HepG2 (cell line): ENCODE measurements around the gene BCL6B. TPM values are rescaled to one million over a fixed set of nuclear protein-coding genes. Genes with fewer than 3 reads are reported as not detected.

Experiments
- FLYWCH1 ChIP-seq: sonication (generic); formaldehyde crosslinking; IDR thresholded peaks from 2 replicates; pipeline ENCODE4 v1.8.1; 2023; ENCODE audit warnings: mild to moderate bottlenecking, missing genetic modification reagents
- FOXO1 ChIP-seq: sonication (generic); formaldehyde crosslinking; IDR thresholded peaks from 2 replicates; pipeline ENCODE4 v1.4.0; 2020; ENCODE audit warnings: missing genetic modification reagents
- GZF1 ChIP-seq: sonication (generic); formaldehyde crosslinking; IDR thresholded peaks from 2 replicates; pipeline ENCODE4 v1.5.1; 2020; ENCODE audit warnings: mild to moderate bottlenecking, missing genetic modification reagents
- HDAC6 ChIP-seq: fragments of 200-600 bp; sonication (generic); IDR thresholded peaks from 2 replicates; pipeline ENCODE4 v1.7.0; 2017; ENCODE audit warnings: mild to moderate bottlenecking, antibody characterized with exemption, low read length, low read depth
- HMGA1 ChIP-seq: sonication (generic); formaldehyde crosslinking; conservative IDR thresholded peaks from 2 replicates; pipeline ENCODE4 v1.4.0; 2020; ENCODE audit warnings: missing genetic modification reagents
- ONECUT2 ChIP-seq: sonication (generic); formaldehyde crosslinking; IDR thresholded peaks from 2 replicates; pipeline ENCODE4 v1.4.0; 2020; ENCODE audit warnings: missing genetic modification reagents
- RBAK ChIP-seq: sonication (generic); formaldehyde crosslinking; IDR thresholded peaks from 2 replicates; pipeline ENCODE4 v1.5.1; 2020; ENCODE audit warnings: mild to moderate bottlenecking, missing genetic modification reagents
- SOX6 ChIP-seq, 2 experiments: fragments of 450-650 bp in 1 of 2; sonication (generic) in 1 of 2; formaldehyde crosslinking in 1 of 2; IDR thresholded peaks; 2 replicates each; pipeline versions ENCODE4 v1.4.0 to v1.6.1; 2017 to 2020; ENCODE audit warnings: antibody characterized with exemption in 1 of 2, mild to moderate bottlenecking in 1 of 2, missing genetic modification reagents in 1 of 2
- ZFP37 ChIP-seq: sonication (generic); formaldehyde crosslinking; IDR thresholded peaks from 2 replicates; pipeline ENCODE4 v1.4.0; 2020; ENCODE audit warnings: missing genetic modification reagents, borderline replicate concordance
- ZNF207 ChIP-seq: fragments of 450-650 bp; IDR thresholded peaks from 2 replicates; pipeline ENCODE4 v1.6.1; 2016; ENCODE audit warnings: antibody characterized with exemption, borderline replicate concordance
- ZNF530 ChIP-seq: sonication (generic); formaldehyde crosslinking; IDR thresholded peaks from 2 replicates; pipeline ENCODE4 v1.5.0; 2020; ENCODE audit warnings: low read depth, mild to moderate bottlenecking, missing genetic modification reagents
- ZNF569 ChIP-seq: sonication (generic); formaldehyde crosslinking; IDR thresholded peaks from 2 replicates; pipeline ENCODE4 v1.5.0; 2020; ENCODE audit warnings: mild to moderate bottlenecking, missing genetic modification reagents, moderate library complexity, borderline replicate concordance
- ZNF790 ChIP-seq: sonication (generic); formaldehyde crosslinking; IDR thresholded peaks from 2 replicates; pipeline ENCODE4 v1.8.0; 2022; ENCODE audit warnings: missing genetic modification reagents, mild to moderate bottlenecking, borderline replicate concordance
- polyA plus RNA-seq, 8 experiments: library from polyadenylated mRNA; depleted of rRNA in 3 of 8; stranded (reverse) in 7 of 8; unstranded in 1 of 8; fragments of >200 nt; fragmentation: Illumina TruSeq in 4 of 8; extraction: Trizol in 4 of 8; gene quantifications; 2 replicates each; pipeline versions ENCODE4 v1.2.1 to v1.2.3, GENCODE V29; 2011 to 2016; ENCODE audit warnings: low read depth in 4 of 8, missing spikeins in 1 of 8, mixed read lengths in 1 of 8; ENCODE audit not compliant: insufficient read depth in 1 of 8
- total RNA-seq, 5 experiments: library from RNA; depleted of rRNA; stranded (reverse); fragments of >200 nt; fragmentation: Illumina TruSeq; extraction: Trizol; gene quantifications; 2 replicates each; pipeline ENCODE4 v1.2.3, GENCODE V29; 2016; ENCODE audit warnings: low read depth in 1 of 5
- TF ChIP-seq, protein P1 (sequence below): sonication (generic); formaldehyde crosslinking; IDR thresholded peaks from 2 replicates; pipeline ENCODE4 v1.4.0; 2020; ENCODE audit warnings: mild to moderate bottlenecking, missing genetic modification reagents
- TF ChIP-seq, protein P2 (sequence below): sonication (generic); formaldehyde crosslinking; IDR thresholded peaks from 2 replicates; pipeline ENCODE4 v1.4.0; 2020; ENCODE audit warnings: missing genetic modification reagents, borderline replicate concordance

The BCL6B gene
- total and polyA plus RNA-seq, 2 of the 13 experiments (the other 11 are each of a cell fraction or from before 2014, with no cell fraction given): not detected

DNA sequence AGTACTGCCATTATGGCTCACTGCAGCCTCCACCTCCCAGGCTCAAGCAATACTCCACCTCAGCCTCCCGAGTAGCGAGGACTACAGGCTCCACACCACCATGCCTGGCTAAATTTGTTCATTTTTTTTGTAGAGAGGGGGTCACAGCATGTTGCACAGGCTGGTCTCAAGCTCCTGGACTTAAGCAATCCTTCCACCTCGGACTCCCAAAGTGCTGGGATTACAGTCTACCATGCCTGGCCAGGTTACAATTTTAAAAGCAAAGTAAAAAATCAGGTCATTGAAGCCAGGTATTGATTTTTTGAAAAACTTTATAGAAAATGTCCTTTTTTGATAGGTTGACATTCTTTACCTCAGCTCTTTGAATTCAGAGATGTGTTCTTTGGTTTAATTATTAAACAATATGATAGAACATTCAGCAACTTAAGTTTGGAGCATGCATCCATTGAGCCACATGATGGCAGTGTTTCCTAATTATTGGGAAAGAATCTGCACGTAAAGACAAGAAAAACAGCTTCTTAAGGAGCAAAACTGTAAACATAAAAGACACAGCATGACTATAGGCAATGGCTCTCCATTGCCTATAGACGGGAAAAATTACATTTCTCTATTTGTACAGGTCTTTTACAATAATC, 22.8 kb downstream of the BCL6B start (continued):
- no peak for TF ChIP-seq ZNF569 (CRISPR knock-in tag)
- TF ChIP-seq FOXO1: no peak
- TF ChIP-seq ONECUT2 (CRISPR knock-in tag): peak; percentile 81
- TF ChIP-seq, protein P1, sequence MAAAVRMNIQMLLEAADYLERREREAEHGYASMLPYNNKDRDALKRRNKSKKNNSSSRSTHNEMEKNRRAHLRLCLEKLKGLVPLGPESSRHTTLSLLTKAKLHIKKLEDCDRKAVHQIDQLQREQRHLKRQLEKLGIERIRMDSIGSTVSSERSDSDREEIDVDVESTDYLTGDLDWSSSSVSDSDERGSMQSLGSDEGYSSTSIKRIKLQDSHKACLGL (CRISPR knock-in tag): no peak
- no peak for TF ChIP-seq ZNF207
- TF ChIP-seq ZFP37 (CRISPR knock-in tag): no peak
- no peak for TF ChIP-seq SOX6 (IDR thresholded peaks at IDR 0.05)
- no peak for TF ChIP-seq SOX6 (CRISPR knock-in tag; IDR thresholded peaks at IDR 0.05)
- TF ChIP-seq FLYWCH1 (CRISPR knock-in tag): no peak
- TF ChIP-seq ZNF530: no peak
- TF ChIP-seq HDAC6: no peak
- TF ChIP-seq RBAK (CRISPR knock-in tag): no peak
- TF ChIP-seq, protein P2, sequence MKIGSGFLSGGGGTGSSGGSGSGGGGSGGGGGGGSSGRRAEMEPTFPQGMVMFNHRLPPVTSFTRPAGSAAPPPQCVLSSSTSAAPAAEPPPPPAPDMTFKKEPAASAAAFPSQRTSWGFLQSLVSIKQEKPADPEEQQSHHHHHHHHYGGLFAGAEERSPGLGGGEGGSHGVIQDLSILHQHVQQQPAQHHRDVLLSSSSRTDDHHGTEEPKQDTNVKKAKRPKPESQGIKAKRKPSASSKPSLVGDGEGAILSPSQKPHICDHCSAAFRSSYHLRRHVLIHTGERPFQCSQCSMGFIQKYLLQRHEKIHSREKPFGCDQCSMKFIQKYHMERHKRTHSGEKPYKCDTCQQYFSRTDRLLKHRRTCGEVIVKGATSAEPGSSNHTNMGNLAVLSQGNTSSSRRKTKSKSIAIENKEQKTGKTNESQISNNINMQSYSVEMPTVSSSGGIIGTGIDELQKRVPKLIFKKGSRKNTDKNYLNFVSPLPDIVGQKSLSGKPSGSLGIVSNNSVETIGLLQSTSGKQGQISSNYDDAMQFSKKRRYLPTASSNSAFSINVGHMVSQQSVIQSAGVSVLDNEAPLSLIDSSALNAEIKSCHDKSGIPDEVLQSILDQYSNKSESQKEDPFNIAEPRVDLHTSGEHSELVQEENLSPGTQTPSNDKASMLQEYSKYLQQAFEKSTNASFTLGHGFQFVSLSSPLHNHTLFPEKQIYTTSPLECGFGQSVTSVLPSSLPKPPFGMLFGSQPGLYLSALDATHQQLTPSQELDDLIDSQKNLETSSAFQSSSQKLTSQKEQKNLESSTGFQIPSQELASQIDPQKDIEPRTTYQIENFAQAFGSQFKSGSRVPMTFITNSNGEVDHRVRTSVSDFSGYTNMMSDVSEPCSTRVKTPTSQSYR (CRISPR knock-in tag): no peak
- TF ChIP-seq ZNF790: no peak
- no peak for TF ChIP-seq GZF1 (CRISPR knock-in tag)
- TF ChIP-seq HMGA1 (CRISPR knock-in tag): no peak
